ENCODE measurements around the gene DMRTB1.

DNA sequence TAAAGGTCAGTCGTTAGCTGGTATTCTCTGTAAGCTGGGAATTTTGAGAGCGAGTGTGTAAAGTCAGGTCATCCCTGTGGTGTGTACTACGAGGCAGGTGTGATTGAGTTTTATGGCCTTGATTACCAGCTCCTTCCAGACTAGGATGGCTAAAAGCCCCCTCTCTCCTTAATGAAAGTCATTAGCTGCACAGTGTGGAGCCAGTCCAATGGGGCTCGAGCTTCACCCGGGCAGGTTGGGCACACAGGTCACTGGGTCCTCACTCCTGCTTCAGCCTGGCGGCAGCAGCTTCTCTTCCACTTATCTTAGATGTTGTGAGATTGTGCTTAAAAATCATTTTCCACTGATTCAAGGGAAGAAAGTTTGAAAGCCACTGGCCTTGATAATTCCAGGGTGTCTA, 3.0 kb downstream of the DMRTB1 start:
- TF ChIP-seq GATA2 (IDR thresholded peaks at IDR 0.05; ENCODE audit: low read depth, low read length) (no peak), GATA3 (IDR thresholded peaks at IDR 0.05; ENCODE audit: low read depth, low read length) (no peak)
